ENCODE data around the gene M6PR. TPM values are rescaled to one million over a fixed set of nuclear protein-coding genes. Genes with fewer than 3 reads are reported as not detected.

Gene M6PR
- polyA plus RNA-seq (107 to 158 TPM (median 127 TPM) in 3 replicates), polyA minus RNA-seq (175 to 246 TPM (median 180 TPM) in 3 replicates)
- polyA plus RNA-seq (2011; ENCODE audit: low read depth): 54.4 TPM
- 69.1 and 88.0 TPM in 2 replicates for polyA plus RNA-seq (2011; cell fraction: cytosol; rRNA removed)
- 194 TPM in 2 replicates for polyA plus RNA-seq (2011; cell fraction: nucleus; rRNA removed)
- 89.3 and 93.7 TPM in 2 replicates for polyA plus RNA-seq (2012; ENCODE audit: low replicate concordance)
- polyA minus RNA-seq (2011; cell fraction: cytosol; rRNA and poly(A)+ RNA removed): 146 TPM
- 138 and 158 TPM in 2 replicates for polyA minus RNA-seq (2011; cell fraction: nucleus; rRNA and poly(A)+ RNA removed)

GRCh38 chr12:8949342-8950220 lies at the start of gene M6PR:
Gene M6PR, minus strand, starts transcription at chr12:8949645. Its CDS starts 3,241 bp downstream, at chr12:8946404.
- Histone ChIP-seq H3K4me3 (ENCODE audit: control insufficient read depth in 2 of 3, extremely low read depth in 1 of 3, insufficient read depth in 2 of 3, low read depth in 1 of 3, low read length in 3 of 3) (peak within 1 kb of the TSS; percentile 77 to 99 (median 98)), H3K36me3 (ENCODE audit: control insufficient read depth in 2 of 2, extremely low read depth in 1 of 2, insufficient read depth in 2 of 2, low read length in 2 of 2) (peaks cover 9 to 10% of the 10 kb centered on the region in 2 experiments), H3K9me3 (ENCODE audit: control insufficient read depth, low read depth, low read length) (no peaks in the 10 kb centered on the region), H3K79me2 (ENCODE audit: control insufficient read depth, insufficient read depth, low read length) (peaks cover 39% of the 10 kb centered on the region), H3K27me3 (ENCODE audit: control insufficient read depth, extremely low read depth, insufficient read depth, low read length) (no peaks in the 10 kb centered on the region), H3K27ac (ENCODE audit: control insufficient read depth, insufficient read depth, low read length) (peak within 1 kb of the TSS; percentile 97), H3K4me2 (ENCODE audit: control insufficient read depth, extremely low read depth, insufficient read depth, low read depth, low read length) (peak within 1 kb of the TSS; percentile 94), H4K20me1 (ENCODE audit: control insufficient read depth, extremely low read depth, insufficient read depth, low read length) (no peaks in the 10 kb centered on the region), H3K9me1 (ENCODE audit: control insufficient read depth, extremely low read depth, insufficient read depth, low read length) (no peaks in the 10 kb centered on the region), H2AFZ (ENCODE audit: control insufficient read depth, low read length) (peak within 1 kb of the TSS; percentile 100), H3K4me1 (ENCODE audit: control insufficient read depth, extremely low read depth, insufficient read depth, low read length) (peaks cover 13% of the 10 kb centered on the region), H3K9ac (ENCODE audit: control insufficient read depth, extremely low read depth, insufficient read depth, low read length) (peak within 1 kb of the TSS; percentile 91)
- TF ChIP-seq, protein P1, sequence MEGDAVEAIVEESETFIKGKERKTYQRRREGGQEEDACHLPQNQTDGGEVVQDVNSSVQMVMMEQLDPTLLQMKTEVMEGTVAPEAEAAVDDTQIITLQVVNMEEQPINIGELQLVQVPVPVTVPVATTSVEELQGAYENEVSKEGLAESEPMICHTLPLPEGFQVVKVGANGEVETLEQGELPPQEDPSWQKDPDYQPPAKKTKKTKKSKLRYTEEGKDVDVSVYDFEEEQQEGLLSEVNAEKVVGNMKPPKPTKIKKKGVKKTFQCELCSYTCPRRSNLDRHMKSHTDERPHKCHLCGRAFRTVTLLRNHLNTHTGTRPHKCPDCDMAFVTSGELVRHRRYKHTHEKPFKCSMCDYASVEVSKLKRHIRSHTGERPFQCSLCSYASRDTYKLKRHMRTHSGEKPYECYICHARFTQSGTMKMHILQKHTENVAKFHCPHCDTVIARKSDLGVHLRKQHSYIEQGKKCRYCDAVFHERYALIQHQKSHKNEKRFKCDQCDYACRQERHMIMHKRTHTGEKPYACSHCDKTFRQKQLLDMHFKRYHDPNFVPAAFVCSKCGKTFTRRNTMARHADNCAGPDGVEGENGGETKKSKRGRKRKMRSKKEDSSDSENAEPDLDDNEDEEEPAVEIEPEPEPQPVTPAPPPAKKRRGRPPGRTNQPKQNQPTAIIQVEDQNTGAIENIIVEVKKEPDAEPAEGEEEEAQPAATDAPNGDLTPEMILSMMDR (optimal IDR thresholded peaks at IDR 0.05 in 1 of 3, IDR thresholded peaks at IDR 0.05 in 1 of 3, conservative IDR thresholded peaks at IDR 0.05 in 1 of 3; ENCODE audit: extremely low read depth in 1 of 3, insufficient read depth in 2 of 3, low read length in 3 of 3): peak; percentile 56 to 86 (median 74)
- no peak for TF ChIP-seq EZH2 (IDR thresholded peaks at IDR 0.05; ENCODE audit: low read length)
- dilution Hi-C loops (cut with MboI; ENCODE audit: extremely low pct_ligation_motif_present, low sequenced_read_pairs): no loop called here
- peak; percentile 51 for FAIRE-seq
- peak; percentile 75 for DNase-seq (ENCODE audit: low read depth, low spot score)

- no peaks in the 10 kb centered on the region for H4K20me1 ChIP-seq (ENCODE audit: control insufficient read depth, extremely low read depth, insufficient read depth, low read length)
- H3K4me3 ChIP-seq (ENCODE audit: control insufficient read depth in 2 of 3, extremely low read depth in 1 of 3, insufficient read depth in 2 of 3, low read depth in 1 of 3, low read length in 3 of 3): no peak overlapping the region
- H2AFZ ChIP-seq (ENCODE audit: control insufficient read depth, low read length): no peak overlapping the region
- H3K9me1 ChIP-seq (ENCODE audit: control insufficient read depth, extremely low read depth, insufficient read depth, low read length): no peaks in the 10 kb centered on the region
- H3K79me2 ChIP-seq (ENCODE audit: control insufficient read depth, insufficient read depth, low read length): no peaks in the 10 kb centered on the region
- FAIRE-seq (peak; percentile 20), DNase-seq (ENCODE audit: low read depth, low spot score) (no peak)
- dilution Hi-C loops (cut with MboI; ENCODE audit: extremely low pct_ligation_motif_present, low sequenced_read_pairs): no loop called here
- no peaks in the 10 kb centered on the region for H3K4me1 ChIP-seq (ENCODE audit: control insufficient read depth, extremely low read depth, insufficient read depth, low read length)
- H3K27me3 ChIP-seq (ENCODE audit: control insufficient read depth, extremely low read depth, insufficient read depth, low read length): no peaks in the 10 kb centered on the region
- no peaks in the 10 kb centered on the region for H3K36me3 ChIP-seq (ENCODE audit: control insufficient read depth in 2 of 2, extremely low read depth in 1 of 2, insufficient read depth in 2 of 2, low read length in 2 of 2)
- no peak overlapping the region for H3K4me2 ChIP-seq (ENCODE audit: control insufficient read depth, extremely low read depth, insufficient read depth, low read depth, low read length)
- no peaks in the 10 kb centered on the region for H3K9me3 ChIP-seq (ENCODE audit: control insufficient read depth, low read depth, low read length)
- no peak overlapping the region for H3K9ac ChIP-seq (ENCODE audit: control insufficient read depth, extremely low read depth, insufficient read depth, low read length)
- H3K27ac ChIP-seq (ENCODE audit: control insufficient read depth, insufficient read depth, low read length): no peak overlapping the region
- no peak for TF ChIP-seq EZH2 (IDR thresholded peaks at IDR 0.05; ENCODE audit: low read length)
- TF ChIP-seq, protein P1 (optimal IDR thresholded peaks at IDR 0.05 in 1 of 3, IDR thresholded peaks at IDR 0.05 in 1 of 3, conservative IDR thresholded peaks at IDR 0.05 in 1 of 3; ENCODE audit: extremely low read depth in 1 of 3, insufficient read depth in 2 of 3, low read length in 3 of 3): no peak
Observed at GRCh38 chr12:8996682-8997405, 47.4 kb upstream of the M6PR start.
